GM12892 (cell line): Measurements from ENCODE around the gene NFYA.

ENCODE experiments used
- POLR2A ChIP-seq: IDR thresholded peaks from 2 replicates; pipeline ENCODE4 v1.6.1; 2011; ENCODE audit warnings: low read depth, low read length, control low read depth
- POLR2AphosphoS5 ChIP-seq: IDR thresholded peaks from 2 replicates; pipeline ENCODE4 v1.6.1; 2011; ENCODE audit warnings: low read depth, low read length, control low read depth
- TAF1 ChIP-seq: IDR thresholded peaks from 2 replicates; pipeline ENCODE4 v1.6.1; 2011; ENCODE audit warnings: low read depth, mild to moderate bottlenecking, control low read depth, low read length, borderline replicate concordance

- TF ChIP-seq POLR2A (no peak), TAF1 (no peak), POLR2AphosphoS5 (no peak)
Measured at GRCh38 chr6:41083072-41083471, 10.3 kb downstream of the NFYA start.
